Right renal pelvis (tissue), 4 donors: ENCODE measurements around the gene COA8. TPM values are rescaled to one million over a fixed set of nuclear protein-coding genes. Genes with fewer than 3 reads are reported as not detected.
A peak's percentile ranks its signal among the peaks of the same experiment; 100 is the strongest.

ENCODE experiments used
- DNase-seq, 4 donors: peaks; one replicate each; pipeline ENCODE4 v3.0.0-alpha.2; 2013; ENCODE audit warnings: low read depth in 4 of 4, low spot score in 3 of 4, missing footprints in 1 of 4
- polyA plus RNA-seq, 4 donors: library from polyadenylated mRNA; unstranded; fragments of 120-200 nt; gene quantifications; one replicate each; pipeline ENCODE4 v1.2.1, GENCODE V29; 2013; ENCODE audit not compliant: insufficient read length in 4 of 4

Gene COA8
- polyA plus RNA-seq, 4 donors, result 39.8 to 47.1 (median 43.5) TPM

DNA sequence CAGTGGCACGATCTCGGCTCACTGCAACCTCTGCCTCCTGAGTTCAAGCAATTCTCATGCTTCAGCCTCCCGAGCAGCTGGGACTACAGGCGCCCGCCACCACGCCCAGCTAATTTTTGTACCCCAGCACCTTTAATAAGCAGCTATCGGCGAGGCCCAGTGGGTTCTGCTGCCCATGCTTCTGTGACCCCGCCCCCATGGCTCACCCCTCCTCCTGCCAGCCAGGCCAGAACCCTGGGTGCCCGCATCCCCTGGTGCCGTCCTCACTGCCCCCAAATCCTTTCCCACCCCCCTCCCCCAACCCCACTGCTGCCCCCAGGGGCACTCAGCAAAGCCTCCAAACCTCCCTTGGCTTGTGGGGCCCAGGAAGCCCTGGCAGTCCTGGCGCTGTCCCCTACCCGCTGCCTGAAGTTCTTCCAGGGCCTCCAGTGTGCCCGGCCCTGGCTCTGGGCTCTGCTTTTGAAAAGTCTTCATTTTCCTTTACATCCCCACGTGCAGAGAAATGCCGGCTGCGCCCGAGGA lies 14.8 kb upstream of the COA8 start:
- no peak for DNase-seq

GRCh38 chr14:103548463-103549351 lies 14.1 kb upstream of the COA8 start:
- DNase-seq, result no peak

- no peak for DNase-seq
These were observed 13.1 kb upstream of the COA8 start for GRCh38 chr14:103549361-103550311.

- DNase-seq, result no peak
These were observed 12.1 kb upstream of the COA8 start for GRCh38 chr14:103550451-103551337.

GRCh38 chr14:103551338-103551762 lies 11.4 kb upstream of the COA8 start:
- no peak for DNase-seq

- DNase-seq, result no peak
These were observed 10.5 kb upstream of the COA8 start for GRCh38 chr14:103552011-103552845.

GRCh38 chr14:103552846-103553210 lies 9.9 kb upstream of the COA8 start:
- no peak for DNase-seq

GRCh38 chr14:103555559-103556337 lies 7.0 kb upstream of the COA8 start:
- DNase-seq, result no peak

- no peak for DNase-seq
These were observed 5.6 kb upstream of the COA8 start for GRCh38 chr14:103556946-103557758.

DNA sequence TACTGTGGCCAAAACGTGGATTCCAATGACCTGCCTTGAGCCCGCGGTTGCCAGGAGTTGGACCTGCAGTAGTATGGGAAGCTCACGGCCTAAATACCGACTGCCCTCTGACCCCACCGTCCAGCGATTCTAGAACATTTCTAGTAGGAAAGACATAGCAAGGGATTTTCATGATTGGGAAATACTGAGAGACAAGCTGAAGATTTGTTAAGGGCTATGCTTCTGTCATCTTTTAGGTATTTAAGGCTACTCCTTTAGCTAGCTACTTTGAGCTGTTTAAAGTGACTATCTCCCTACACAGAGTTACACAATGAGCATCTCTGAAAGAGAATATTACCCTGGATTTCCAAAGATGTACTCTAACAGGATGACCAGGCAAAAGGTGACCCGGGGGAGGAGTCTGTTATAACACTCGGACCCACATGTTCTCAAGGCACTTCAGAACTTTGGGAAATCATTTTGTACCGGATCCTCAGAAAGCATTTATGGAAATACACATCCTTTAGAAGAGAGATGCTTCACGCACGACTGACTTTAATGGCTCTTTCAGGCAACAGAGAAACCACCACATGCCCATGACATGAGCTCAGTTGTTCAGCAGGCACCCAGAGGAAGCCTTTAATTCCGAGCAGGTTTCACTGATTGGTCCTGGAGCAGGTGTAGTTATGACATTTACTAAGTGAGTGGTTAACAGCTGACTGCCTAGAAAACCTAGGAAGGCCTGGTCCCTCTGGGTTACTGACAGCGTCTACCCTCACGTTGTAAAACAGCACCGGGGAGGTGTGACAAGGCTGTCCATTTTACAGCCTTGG lies 4.5 kb upstream of the COA8 start:
- peak in 2 of 4 donors; percentile 71 to 74 for DNase-seq

DNA sequence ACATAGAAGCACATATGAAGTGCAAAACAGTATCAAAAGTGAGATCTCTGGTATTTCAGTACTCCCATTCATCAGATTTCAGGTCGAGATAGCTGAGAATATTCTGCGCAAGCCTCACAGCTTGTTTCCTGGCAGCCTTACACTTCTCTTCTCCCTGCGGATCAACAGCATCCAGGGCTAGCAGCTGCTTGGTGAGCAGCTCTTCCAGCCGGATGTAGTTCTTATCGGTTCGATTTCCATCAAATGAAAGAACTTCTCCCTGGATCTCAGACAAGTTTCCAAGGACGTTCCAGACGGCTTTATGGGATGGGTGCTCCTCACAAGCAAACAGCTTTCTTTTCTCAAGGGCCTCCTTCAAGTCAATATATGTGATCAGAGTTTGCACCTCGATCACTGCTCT lies 3.0 kb upstream of the COA8 start:
- no peak for DNase-seq

- no peak for DNase-seq
These were observed 2.1 kb upstream of the COA8 start for GRCh38 chr14:103560691-103561090.

DNA sequence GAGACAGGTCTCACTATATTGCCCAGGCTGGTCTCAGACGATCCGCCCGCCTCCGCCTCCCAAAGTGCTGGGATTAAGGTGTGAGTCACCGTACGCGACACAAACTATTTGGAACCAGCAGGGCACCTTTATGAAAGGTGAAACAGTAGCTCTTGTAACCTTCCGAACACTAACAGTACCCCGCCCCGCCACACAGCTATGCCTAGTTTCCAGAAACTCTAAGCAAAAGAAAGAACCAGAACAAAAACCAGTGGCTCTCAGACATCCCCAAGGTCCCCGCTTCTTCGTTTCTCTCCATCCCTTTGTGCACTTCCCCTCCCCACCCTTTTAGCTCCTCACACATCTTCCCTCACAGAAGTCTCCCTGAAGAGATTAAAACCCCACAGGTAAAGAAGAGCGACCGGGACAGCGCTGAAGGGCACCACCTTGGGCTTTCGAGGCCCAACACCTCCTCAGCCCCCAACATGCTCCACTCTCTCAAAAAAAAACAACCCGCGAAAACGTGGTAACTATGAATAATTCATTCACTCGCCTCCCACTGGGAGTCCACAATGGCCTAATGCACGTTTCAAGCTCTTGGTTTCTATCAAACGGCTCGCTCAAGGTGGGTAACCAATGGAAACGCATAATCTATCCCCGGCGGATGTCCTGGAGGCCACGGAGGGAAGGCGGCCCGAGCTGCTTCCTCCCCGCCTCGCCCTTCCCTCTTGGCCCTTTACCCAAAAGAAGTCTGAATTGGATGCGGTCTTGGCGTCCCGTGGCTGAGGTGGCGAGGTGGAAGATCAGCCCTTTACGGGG lies 1.2 kb upstream of the COA8 start:
- no peak for DNase-seq

DNA sequence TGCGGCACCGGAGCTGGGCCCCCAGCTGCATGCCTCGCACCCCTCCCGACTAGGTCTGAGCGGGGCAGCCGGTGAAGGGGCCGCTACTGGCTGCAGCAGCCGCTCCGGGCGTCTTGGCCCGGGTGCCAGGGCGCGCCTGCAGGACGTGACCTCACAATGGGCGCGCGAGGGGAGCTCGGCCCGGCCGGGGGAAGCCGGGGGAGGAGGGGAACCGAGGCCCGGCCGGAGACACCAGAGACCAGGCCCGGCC lies 656 bp upstream of the COA8 start:
- DNase-seq, result no peak

GRCh38 chr14:103563226-103563620 lies 463 bp downstream of the COA8 start:
- DNase-seq, result no peak

DNA sequence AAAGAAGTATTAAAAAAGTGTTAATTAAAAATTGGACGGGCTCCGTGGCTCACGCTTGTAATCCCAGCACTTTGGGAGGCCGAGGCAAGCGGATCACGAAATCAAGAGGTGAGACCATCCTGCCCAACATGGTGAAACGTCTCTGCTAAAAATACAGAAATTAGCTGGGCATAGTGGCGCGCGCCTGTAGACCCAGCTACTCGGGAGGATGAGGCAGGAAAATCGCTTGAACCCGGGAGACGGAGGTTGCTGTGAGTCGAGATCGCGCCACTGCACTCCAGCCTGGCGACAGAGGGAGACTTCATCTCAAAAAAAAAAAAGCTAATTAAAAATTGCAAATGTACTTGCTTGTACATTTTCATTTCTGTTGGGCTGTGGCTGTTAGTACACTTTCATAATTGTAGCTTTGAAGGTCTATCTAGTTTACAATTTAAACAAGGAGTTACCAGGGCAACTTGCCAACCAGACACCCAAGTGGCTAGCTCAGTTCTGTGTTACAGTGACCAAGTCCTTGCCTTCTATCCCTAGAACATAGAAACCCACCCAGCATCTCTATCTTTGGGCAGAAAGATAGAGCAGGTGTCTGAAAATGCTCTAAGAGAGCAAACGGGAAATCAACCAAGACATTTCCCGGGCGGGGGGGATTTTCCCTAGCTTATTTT lies 1.2 kb downstream of the COA8 start:
- no peak for DNase-seq
